SK-N-MC (cell line): ENCODE results near the gene MZB1.

Experiments used
- DNase-seq: peaks from one replicate; pipeline ENCODE4 v3.0.0-alpha.2; 2011; ENCODE audit warnings: low read depth, low spot score
- H3K27ac ChIP-seq: fragments of 200-600 bp; sonication (generic); 2 replicates; pipeline ENCODE4 v1.5.1; 2016; ENCODE audit warnings: mixed run types
- H3K36me3 ChIP-seq: fragments of 200-600 bp; sonication (generic); 2 replicates; pipeline ENCODE4 v1.6.1; 2017; ENCODE audit warnings: antibody characterized with exemption, low read length, mixed read lengths; ENCODE audit not compliant: insufficient read depth
- H3K4me3 ChIP-seq: fragments of 200-600 bp; sonication (generic); 2 replicates; pipeline ENCODE4 v1.5.1; 2016
- H3K9ac ChIP-seq: fragments of 200-600 bp; sonication (generic); 2 replicates; pipeline ENCODE4 v1.8.0; 2017; ENCODE audit warnings: mixed run types, mixed read lengths; ENCODE audit not compliant: insufficient read length
- H3K9me3 ChIP-seq: fragments of 200-600 bp; sonication (generic); 2 replicates; pipeline ENCODE4 v1.6.1; 2017; ENCODE audit warnings: low read depth, mild to moderate bottlenecking, antibody characterized with exemption, low read length, moderate library complexity, mixed read lengths
- EZH2 ChIP-seq: fragments of 200-600 bp; sonication (generic); IDR thresholded peaks from one replicate; pipeline ENCODE4 v1.6.1; 2017; ENCODE audit warnings: antibody characterized with exemption
- FOXP2 ChIP-seq: optimal IDR thresholded peaks from 2 replicates; pipeline ENCODE3; 2011; ENCODE audit warnings: mild to moderate bottlenecking, moderate library complexity; ENCODE audit not compliant: insufficient read depth; ENCODE audit errors: extremely low read length, control extremely low read depth
- POLR2AphosphoS5 ChIP-seq: IDR thresholded peaks from 2 replicates; pipeline ENCODE4 v1.6.1; 2012; ENCODE audit warnings: mild to moderate bottlenecking, low read depth, low read length, borderline replicate concordance

MZB1 gene, protein sequence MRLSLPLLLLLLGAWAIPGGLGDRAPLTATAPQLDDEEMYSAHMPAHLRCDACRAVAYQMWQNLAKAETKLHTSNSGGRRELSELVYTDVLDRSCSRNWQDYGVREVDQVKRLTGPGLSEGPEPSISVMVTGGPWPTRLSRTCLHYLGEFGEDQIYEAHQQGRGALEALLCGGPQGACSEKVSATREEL

DNA sequence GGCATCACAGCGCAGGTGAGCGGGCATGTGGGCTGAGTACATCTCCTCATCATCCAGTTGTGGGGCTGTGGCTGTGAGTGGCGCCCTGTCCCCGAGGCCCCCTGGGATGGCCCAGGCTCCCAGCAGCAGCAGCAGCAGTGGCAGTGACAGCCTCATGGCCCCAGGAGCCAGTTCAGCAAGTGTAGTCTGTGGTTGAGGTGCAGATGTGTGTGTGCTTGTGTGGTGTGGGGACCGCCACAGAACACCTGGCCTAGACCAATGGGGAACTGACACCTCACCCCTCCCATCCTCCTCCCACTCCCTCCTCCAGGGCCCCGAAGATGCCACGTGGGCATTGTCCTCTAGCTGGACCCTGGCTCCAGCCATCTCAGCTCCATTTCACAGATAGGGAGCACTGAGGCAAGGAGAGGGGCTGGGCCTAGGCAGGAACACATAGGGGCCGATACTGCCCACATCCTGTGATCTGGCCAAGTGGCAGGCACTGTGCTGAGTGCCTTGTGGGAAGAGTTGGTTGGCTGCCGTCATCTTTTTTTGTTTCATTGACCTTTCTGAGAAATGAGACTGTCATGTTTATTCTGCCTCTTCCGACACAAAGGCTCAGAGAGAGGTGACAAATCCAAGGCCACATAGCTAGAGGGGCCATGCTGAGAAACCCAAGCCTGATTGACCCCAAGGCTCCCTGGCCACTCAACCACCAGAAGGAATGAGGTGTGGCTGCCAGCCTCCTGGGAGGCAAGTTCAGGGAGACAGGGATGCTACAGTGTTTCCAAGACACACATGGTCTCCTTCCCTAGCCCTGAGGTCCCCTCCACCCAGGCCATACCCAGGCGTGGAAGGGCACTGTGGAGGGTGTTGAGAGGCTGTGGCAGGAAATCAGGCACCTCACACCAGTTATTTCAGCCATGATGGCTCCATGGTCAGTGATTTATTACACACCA, at the start of gene MZB1:
Gene MZB1, minus strand, starts transcription at position 213 of the 938 bp plus-strand sequence. Its CDS starts 57 bp downstream, at position 156.
- H3K27ac ChIP-seq = no peak within 1 kb of the TSS
- no peak for DNase-seq
- no peak within 1 kb of the TSS for H3K4me3 ChIP-seq
- H3K9me3 ChIP-seq = no peaks in the 10 kb centered on the region
- TF ChIP-seq EZH2 (no peak), FOXP2 (no peak), POLR2AphosphoS5 (no peak)
- no peaks in the 10 kb centered on the region for H3K36me3 ChIP-seq
- no peak within 1 kb of the TSS for H3K9ac ChIP-seq

DNA sequence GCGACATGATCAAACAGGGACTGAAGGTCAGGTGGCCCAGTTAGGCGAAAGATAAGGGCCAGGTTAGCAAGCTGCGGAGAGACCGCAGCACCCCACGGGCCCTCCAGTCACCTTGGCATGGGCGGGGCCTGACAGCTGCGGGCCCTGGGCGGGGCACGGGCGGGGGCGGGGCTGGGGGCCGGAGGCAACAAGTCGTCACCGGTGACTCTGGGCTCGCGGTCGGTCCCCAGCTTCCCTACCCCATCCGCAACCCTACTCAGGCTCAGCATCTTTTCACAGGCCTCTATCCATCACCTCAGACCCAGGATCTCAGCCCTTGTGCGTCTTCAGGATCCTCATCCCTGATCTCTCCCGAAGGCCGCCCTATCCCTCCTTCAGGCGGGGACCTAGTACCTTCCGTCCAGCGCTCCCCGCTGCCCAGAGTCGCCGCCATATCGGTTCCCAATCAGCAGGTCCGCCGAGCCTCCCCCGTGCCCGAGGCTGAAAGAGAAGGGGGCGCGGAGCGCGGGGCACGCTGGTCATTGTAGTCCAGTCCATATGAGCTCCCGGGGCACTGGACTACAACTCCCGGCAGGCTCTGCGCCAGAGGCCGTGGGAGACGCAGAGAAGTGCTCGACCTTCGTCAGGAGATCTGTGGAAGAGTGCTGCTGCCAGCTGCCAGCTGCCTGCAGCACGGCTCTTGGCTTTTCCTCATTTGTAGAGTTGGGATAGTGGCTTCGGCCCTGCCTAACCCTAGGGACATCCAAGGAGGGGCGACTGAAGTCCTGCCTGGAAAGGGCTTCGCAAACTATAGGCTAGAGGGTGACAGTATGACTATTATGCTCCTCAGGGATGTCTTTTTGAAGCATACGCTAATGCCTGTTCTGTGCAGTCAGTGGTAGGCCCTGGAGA, 49.5 kb upstream of the MZB1 start, which contains the start of gene DNAJC18:
Gene DNAJC18, minus strand, starts transcription at position 513 of the 891 bp plus-strand sequence. Its CDS starts 80 bp downstream, at position 433.
- peak within 1 kb of the TSS; percentile 65; the same call in 1 of the 2 replicates for H3K27ac ChIP-seq
- H3K36me3 ChIP-seq = no peaks in the 10 kb centered on the region
- peak within 1 kb of the TSS; percentile 93 for H3K9ac ChIP-seq
- TF ChIP-seq EZH2 (no peak), POLR2AphosphoS5 (peak; percentile 50; the same call in 1 of the 2 replicates)
- peak within 1 kb of the TSS; percentile 100 for H3K4me3 ChIP-seq
- no peaks in the 10 kb centered on the region for H3K9me3 ChIP-seq
- DNase-seq = no peak

DNA sequence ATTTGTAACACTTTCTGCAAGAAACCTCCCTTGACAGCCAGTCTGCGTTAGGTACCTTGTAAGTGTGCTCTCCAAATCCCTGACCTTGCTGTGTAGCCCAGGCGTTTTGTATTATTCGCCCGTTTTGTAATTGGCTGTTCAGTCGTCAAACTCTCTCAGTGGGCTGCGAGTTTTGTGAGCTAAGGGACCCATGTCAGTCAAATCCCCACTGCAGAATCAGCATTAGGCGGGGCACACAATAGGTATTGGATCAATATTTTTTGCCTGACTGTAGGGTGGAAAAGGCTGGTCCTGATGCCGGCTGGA, 48.9 kb upstream of the MZB1 start:
- Histone ChIP-seq H3K9me3 (no peaks in the 10 kb centered on the region), H3K9ac (no peak overlapping the region), H3K36me3 (no peaks in the 10 kb centered on the region), H3K4me3 (peak overlapping the region; percentile 100), H3K27ac (no peak overlapping the region)
- DNase-seq = no peak
- TF ChIP-seq FOXP2 (no peak), EZH2 (no peak), POLR2AphosphoS5 (no peak)

DNA sequence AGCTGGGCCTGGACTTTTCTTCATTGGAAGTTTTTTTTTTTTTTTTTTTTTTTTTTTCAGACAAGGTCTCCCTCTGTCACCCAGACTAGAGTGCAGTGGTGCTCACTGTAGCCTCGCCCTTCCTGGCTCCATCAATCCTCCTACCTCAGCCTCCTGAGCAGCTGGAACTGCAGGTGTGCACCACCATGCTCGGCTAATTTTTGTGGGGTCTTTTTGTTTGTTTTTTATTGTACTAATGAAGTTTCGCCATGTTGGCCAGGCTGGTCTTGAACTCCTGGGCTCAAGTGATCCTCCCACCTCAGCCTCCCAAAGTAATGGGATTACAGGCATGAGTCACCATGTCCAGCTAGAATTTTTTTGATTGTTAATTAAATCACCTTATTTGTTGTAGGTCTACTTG, 46.0 kb upstream of the MZB1 start:
- Histone ChIP-seq H3K27ac (no peak overlapping the region), H3K9me3 (no peaks in the 10 kb centered on the region), H3K4me3 (no peak overlapping the region), H3K36me3 (no peaks in the 10 kb centered on the region), H3K9ac (no peak overlapping the region)
- TF ChIP-seq POLR2AphosphoS5 (no peak), FOXP2 (no peak), EZH2 (no peak)
- DNase-seq = no peak

DNA sequence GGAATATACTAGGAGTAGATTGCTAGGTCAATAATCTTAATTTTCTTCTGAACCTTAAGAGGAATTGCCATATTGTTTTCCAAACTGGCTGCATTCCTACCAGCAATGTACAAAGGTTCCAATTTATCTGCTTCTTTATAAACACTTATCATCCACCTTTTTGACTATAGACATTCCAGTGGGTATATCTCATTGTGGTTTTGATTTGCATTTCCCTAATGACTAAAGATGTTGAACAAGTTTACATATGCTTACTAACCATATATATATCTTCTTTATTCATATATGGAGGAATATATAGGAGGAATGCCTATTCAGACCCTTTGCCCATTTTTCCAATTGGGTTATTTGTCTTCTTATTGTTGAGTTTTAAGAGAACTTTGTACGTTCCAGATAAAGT, 42.0 kb upstream of the MZB1 start:
- H3K36me3 ChIP-seq = no peaks in the 10 kb centered on the region
- DNase-seq = no peak
- no peak overlapping the region for H3K4me3 ChIP-seq
- H3K27ac ChIP-seq = no peak overlapping the region
- no peak overlapping the region for H3K9ac ChIP-seq
- no peak for TF ChIP-seq POLR2AphosphoS5
- TF ChIP-seq EZH2 = no peak
- no peak for TF ChIP-seq FOXP2
- no peaks in the 10 kb centered on the region for H3K9me3 ChIP-seq

DNA sequence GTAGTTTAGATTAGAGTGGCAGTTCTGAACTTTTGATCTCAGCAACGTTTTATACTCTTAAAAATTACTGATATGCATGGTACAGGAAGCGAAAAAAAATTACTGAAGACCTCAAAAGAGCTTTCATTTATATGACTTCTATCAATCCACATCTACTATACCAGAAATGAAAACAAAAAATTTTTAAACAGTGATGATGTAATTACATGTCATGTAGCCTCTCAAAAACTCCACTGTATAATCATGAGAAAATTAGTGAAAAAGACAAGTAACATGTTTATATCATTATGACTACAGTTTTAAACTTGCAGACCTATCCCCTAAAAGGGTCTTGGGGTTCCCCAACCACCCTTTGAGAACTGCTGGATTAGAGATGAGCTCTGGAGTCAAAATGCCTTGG, 40.3 kb upstream of the MZB1 start:
- no peak overlapping the region for H3K9ac ChIP-seq
- no peaks in the 10 kb centered on the region for H3K9me3 ChIP-seq
- no peak for DNase-seq
- H3K36me3 ChIP-seq = no peaks in the 10 kb centered on the region
- H3K27ac ChIP-seq = no peak overlapping the region
- no peak overlapping the region for H3K4me3 ChIP-seq
- TF ChIP-seq FOXP2 (no peak), POLR2AphosphoS5 (no peak), EZH2 (no peak)

DNA sequence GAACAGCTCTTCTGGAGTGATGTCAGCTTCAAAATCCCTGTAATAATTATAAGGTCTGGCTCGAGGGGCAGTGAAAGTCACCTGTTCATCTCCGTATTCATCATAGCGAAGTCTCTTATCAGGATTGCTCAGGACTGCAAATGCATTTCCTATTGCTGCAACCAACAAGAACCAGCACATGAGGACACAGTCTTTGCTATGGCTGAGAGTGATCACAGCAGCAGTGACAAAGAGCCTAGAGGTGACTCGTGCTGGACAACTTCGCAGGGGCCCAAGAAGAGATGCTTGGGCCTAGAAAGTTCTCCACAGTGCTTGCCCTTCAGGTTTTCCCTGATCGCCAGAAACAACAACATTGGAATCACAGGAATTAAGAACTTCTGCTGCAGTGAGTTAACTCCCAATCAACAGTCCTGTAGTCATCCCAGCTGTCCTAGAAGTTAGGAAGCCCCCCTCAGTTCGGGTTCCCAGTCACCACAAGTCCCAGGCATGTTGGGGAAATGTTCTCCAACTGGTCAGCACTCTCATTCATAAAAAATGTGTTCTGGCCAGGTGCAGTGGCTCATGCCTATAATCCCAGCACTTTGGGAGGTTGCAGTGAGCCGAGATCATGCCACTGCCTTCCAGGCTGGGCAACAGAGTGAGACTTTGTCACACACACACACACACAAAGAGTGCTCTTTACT, 36.6 kb upstream of the MZB1 start:
- Histone ChIP-seq H3K4me3 (no peak overlapping the region), H3K9me3 (no peaks in the 10 kb centered on the region), H3K36me3 (no peaks in the 10 kb centered on the region), H3K27ac (no peak overlapping the region), H3K9ac (no peak overlapping the region)
- TF ChIP-seq FOXP2 = no peak
- no peak for TF ChIP-seq POLR2AphosphoS5
- TF ChIP-seq EZH2 = no peak
- DNase-seq = no peak
